Heart left ventricle (tissue), 13 donors: ENCODE results near the gene KNDC1.

Experiments used
- POLR2A ChIP-seq, 2 donors: fragments of 450-650 bp; IDR thresholded peaks; one replicate each; pipeline ENCODE4 v1.6.1; 2017; ENCODE audit warnings: antibody characterized with exemption in 2 of 2, mild to moderate bottlenecking in 2 of 2, moderate library complexity in 2 of 2
- TF ChIP-seq, protein P1 (sequence below), 12 donors: fragments of 200-600 bp; sonication (generic) in 4 of 12; IDR thresholded peaks; one replicate each; pipeline versions ENCODE4 v1.5.0 to v1.8.0; 2018 to 2022; ENCODE audit warnings: antibody characterized with exemption in 12 of 12, mild to moderate bottlenecking in 5 of 12
- donor health status: ischemic (EF 13 %, LVEDD 7.1; RV severe dilation, severe dysfunction).
- donor health status: DM: no; HTN: yes; CAD: no.
- donor health status: DM: no; HTN: no; CAD: no.
- donor health status: ischemic (EF 25% LVEDD 6.9; RV normal size, moderate dysfunction).
- donor health status: ischemic (EF 25% LVEDD 5.7; RV mildly dilated, moderate dysfunction).
- donor health status: ischemic (EF 35%, LVEDD 5.7; RV mildly dilated, moderate dysfunction).
- donor health status: nonischemic (EF 11% LVEDD 7.7; RV severe dilation, severe dysfunction).
- donor health status: DM: yes; HTN: yes; CAD: no.
- donor health status: PGD.
- donor health status: ischemic (EF 29% LVEDD 5.4; RV normal size, mild dysfunction).
- donor health status: nonischemic (EF 23%, LVEDD 6.1; RV moderate dilation, normal function).

DNA sequence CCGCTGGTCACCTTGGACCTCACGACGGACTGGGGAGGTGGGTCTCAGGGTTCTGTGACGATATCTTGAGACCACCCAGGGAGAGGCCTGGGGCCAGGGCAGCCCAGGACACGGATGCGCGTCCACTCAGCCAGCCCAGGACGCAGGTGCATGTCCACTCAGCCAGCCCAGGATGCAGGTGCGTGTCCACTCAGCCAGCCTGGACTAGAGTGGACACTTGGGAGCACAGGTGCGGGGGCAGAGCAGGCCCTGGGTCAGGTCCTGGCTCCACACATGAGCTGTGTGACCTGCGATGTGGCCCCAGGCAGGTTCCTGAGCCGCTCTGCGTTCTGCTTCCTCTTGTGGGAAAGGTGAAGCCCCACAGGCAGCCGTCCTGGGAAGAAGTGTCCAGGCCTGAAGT lies 22.2 kb downstream of the KNDC1 start:
- no peak for TF ChIP-seq POLR2A (IDR thresholded peaks at IDR 0.05)
- TF ChIP-seq, protein P1, sequence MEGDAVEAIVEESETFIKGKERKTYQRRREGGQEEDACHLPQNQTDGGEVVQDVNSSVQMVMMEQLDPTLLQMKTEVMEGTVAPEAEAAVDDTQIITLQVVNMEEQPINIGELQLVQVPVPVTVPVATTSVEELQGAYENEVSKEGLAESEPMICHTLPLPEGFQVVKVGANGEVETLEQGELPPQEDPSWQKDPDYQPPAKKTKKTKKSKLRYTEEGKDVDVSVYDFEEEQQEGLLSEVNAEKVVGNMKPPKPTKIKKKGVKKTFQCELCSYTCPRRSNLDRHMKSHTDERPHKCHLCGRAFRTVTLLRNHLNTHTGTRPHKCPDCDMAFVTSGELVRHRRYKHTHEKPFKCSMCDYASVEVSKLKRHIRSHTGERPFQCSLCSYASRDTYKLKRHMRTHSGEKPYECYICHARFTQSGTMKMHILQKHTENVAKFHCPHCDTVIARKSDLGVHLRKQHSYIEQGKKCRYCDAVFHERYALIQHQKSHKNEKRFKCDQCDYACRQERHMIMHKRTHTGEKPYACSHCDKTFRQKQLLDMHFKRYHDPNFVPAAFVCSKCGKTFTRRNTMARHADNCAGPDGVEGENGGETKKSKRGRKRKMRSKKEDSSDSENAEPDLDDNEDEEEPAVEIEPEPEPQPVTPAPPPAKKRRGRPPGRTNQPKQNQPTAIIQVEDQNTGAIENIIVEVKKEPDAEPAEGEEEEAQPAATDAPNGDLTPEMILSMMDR (IDR thresholded peaks at IDR 0.05) = no peak
